ENCODE measurements around the gene NPHS1.

The NPHS1 gene

DNA sequence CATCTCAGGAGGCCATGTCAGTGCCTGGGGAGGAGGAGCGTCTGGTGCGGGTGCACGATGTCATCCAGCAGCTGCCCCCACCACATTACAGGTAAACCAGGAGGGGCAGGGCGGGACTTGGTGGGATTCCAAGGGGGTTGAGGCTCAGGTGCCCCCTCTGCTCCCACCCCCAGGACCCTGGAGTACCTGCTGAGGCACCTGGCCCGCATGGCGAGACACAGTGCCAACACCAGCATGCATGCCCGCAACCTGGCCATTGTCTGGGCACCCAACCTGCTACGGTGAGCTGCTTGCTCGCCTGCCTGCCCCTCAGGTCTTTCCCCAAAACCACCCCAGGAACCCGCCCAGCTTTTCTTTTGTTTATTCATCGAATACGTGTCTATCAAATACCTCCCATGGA, 69.7 kb downstream of the NPHS1 start:
- H3K9me3 ChIP-seq (ENCODE audit: severe bottlenecking), result no peaks in the 10 kb centered on the region
- DNase-seq, result no peak
- no peaks in the 10 kb centered on the region for H3K27me3 ChIP-seq (ENCODE audit: insufficient read depth, low read depth, severe bottlenecking)
- H3K36me3 ChIP-seq, result peaks cover 70% of the 10 kb centered on the region
- no peak for TF ChIP-seq CTCF (IDR thresholded peaks at IDR 0.05; ENCODE audit: low read depth, low read length)
- H3K27ac ChIP-seq, result no peak overlapping the region
- H3K4me3 ChIP-seq (ENCODE audit: low read depth, low read length), result no peak overlapping the region

DNA sequence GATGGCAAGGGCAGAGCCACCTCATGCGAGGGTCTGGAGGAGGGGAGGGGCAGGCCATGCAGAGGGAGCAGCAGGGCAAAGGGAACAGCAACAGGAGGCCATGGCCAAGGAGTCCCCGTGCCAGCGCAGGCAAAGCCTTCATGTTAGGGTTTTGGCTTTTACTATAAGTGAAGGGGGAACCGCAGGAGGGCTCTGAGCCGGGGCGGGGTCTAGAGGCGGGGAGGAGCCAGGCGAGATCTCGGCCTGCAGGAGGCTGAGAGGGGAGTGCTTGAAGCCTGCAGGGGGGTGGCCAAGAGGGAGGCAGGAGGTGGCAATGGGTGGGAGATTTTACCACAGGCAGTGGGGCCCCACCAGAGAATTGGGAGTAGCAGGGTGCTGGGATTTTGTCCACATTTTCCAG, 70.7 kb downstream of the NPHS1 start:
- DNase-seq, result no peak
- H3K9me3 ChIP-seq (ENCODE audit: severe bottlenecking), result no peaks in the 10 kb centered on the region
- no peak overlapping the region for H3K4me3 ChIP-seq (ENCODE audit: low read depth, low read length)
- H3K27ac ChIP-seq, result no peak overlapping the region
- no peak for TF ChIP-seq CTCF (IDR thresholded peaks at IDR 0.05; ENCODE audit: low read depth, low read length)
- peaks cover 69% of the 10 kb centered on the region for H3K36me3 ChIP-seq
- H3K27me3 ChIP-seq (ENCODE audit: insufficient read depth, low read depth, severe bottlenecking), result no peaks in the 10 kb centered on the region

- DNase-seq, result no peak
- H3K27ac ChIP-seq, result no peak overlapping the region
- no peaks in the 10 kb centered on the region for H3K9me3 ChIP-seq (ENCODE audit: severe bottlenecking)
- H3K36me3 ChIP-seq, result peaks cover 63% of the 10 kb centered on the region
- no peak overlapping the region for H3K4me3 ChIP-seq (ENCODE audit: low read depth, low read length)
- no peak for TF ChIP-seq CTCF (IDR thresholded peaks at IDR 0.05; ENCODE audit: low read depth, low read length)
- H3K27me3 ChIP-seq (ENCODE audit: insufficient read depth, low read depth, severe bottlenecking), result no peaks in the 10 kb centered on the region
Measured at GRCh38 chr19:35780717-35781116, 71.6 kb downstream of the NPHS1 start.

GRCh38 chr19:35780058-35780457, 72.2 kb downstream of the NPHS1 start:
- no peaks in the 10 kb centered on the region for H3K9me3 ChIP-seq (ENCODE audit: severe bottlenecking)
- no peak for DNase-seq
- peaks cover 57% of the 10 kb centered on the region for H3K36me3 ChIP-seq
- H3K4me3 ChIP-seq (ENCODE audit: low read depth, low read length), result no peak overlapping the region
- no peak for TF ChIP-seq CTCF (IDR thresholded peaks at IDR 0.05; ENCODE audit: low read depth, low read length)
- H3K27me3 ChIP-seq (ENCODE audit: insufficient read depth, low read depth, severe bottlenecking), result no peaks in the 10 kb centered on the region
- no peak overlapping the region for H3K27ac ChIP-seq

- no peak overlapping the region for H3K4me3 ChIP-seq (ENCODE audit: low read depth, low read length)
- no peaks in the 10 kb centered on the region for H3K27me3 ChIP-seq (ENCODE audit: insufficient read depth, low read depth, severe bottlenecking)
- no peak overlapping the region for H3K27ac ChIP-seq
- H3K36me3 ChIP-seq, result peaks cover 53% of the 10 kb centered on the region
- no peak for TF ChIP-seq CTCF (IDR thresholded peaks at IDR 0.05; ENCODE audit: low read depth, low read length)
- no peaks in the 10 kb centered on the region for H3K9me3 ChIP-seq (ENCODE audit: severe bottlenecking)
- no peak for DNase-seq
Measured at GRCh38 chr19:35779033-35779432, 73.3 kb downstream of the NPHS1 start.

GRCh38 chr19:35777961-35778360, 74.3 kb downstream of the NPHS1 start:
- H3K27me3 ChIP-seq (ENCODE audit: insufficient read depth, low read depth, severe bottlenecking), result no peaks in the 10 kb centered on the region
- TF ChIP-seq CTCF (IDR thresholded peaks at IDR 0.05; ENCODE audit: low read depth, low read length), result no peak
- no peak overlapping the region for H3K27ac ChIP-seq
- peaks cover 53% of the 10 kb centered on the region for H3K36me3 ChIP-seq
- H3K9me3 ChIP-seq (ENCODE audit: severe bottlenecking), result no peaks in the 10 kb centered on the region
- no peak overlapping the region for H3K4me3 ChIP-seq (ENCODE audit: low read depth, low read length)
- DNase-seq, result no peak

Data from WERI-Rb-1 (cell line).